K562 treated with DMSO at 1 percent for 24 hours (cell line): ENCODE results near the gene OGFOD1. TPM values are rescaled to one million over a fixed set of nuclear protein-coding genes. Genes with fewer than 3 reads are reported as not detected.

Experiments
- total RNA-seq: library from RNA; unstranded; fragments of 300-600 nt; gene quantifications from 2 replicates; pipeline ENCODE4 v1.2.3, GENCODE V29; 2022; ENCODE audit warnings: low read depth; ENCODE audit not compliant: insufficient read depth

The OGFOD1 gene
- 19.0 and 26.1 TPM in 2 replicates for total RNA-seq

DNA sequence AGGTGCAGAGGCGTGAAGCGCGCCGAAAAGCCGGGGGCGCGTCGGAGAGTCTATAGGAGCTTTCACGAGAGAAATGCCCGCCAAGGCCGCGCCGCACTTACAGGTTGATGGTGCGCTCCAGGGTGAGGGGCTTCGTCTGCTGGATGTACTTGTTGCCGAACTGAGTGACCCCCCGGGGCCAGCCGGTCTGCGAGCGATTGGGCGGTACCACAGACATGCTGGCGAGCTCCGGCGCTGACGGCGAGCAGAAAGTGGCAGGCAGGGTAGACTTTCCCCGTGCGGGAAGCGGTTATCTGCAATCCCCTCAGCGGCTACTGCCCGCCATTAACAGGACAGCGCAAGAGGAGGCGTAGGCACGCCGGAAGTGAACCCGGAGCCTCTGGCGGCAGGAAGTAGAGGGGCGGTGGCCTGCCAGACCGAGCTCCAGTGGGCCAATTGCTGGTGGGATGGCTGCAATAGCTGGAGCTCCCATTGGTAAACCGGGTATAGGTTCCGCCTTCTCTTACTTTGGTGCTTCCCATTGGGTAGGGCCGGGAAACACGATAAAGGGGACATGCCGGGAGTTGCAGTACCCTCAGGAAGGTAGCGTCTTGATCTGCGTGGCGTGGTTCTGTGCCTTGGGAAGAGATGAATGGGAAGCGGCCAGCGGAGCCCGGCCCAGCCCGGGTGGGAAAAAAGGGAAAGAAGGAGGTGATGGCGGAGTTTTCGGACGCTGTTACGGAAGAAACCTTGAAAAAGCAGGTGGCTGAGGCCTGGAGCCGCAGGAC, at the start of gene OGFOD1, which contains the start of gene NUDT21:
Gene OGFOD1 (plus strand): TSS at position 569 of the 767 bp plus-strand sequence. CDS start 59 bp downstream, at position 628.
Gene NUDT21 (minus strand): TSS at position 347 of the 767 bp plus-strand sequence. CDS start 130 bp downstream, at position 217.

DNA sequence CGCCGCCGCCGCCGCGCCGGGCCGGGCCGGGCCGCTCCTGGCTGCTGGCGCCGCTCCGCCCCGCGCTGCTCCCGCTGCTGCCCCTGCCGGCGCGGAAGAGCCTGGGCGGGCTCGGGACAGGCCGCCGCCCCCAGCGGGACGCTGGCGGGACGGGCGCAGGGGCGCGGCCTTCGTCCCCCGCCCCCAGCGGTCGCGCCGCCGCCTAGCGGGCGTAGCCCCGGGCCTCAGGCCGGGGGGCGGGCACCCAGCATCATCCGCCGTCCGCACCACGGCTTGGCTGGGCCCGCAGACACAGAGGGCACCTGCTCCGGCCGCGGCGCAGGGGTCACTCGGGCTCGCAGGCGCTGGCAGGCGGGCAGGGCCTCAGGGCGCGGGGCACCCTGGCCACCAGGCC, 25.9 kb upstream of the OGFOD1 start, which contains the start of gene AMFR:
Gene AMFR (minus strand): TSS at position 107 of the 394 bp plus-strand sequence. CDS start 218 bp downstream, outside the sequence.

DNA sequence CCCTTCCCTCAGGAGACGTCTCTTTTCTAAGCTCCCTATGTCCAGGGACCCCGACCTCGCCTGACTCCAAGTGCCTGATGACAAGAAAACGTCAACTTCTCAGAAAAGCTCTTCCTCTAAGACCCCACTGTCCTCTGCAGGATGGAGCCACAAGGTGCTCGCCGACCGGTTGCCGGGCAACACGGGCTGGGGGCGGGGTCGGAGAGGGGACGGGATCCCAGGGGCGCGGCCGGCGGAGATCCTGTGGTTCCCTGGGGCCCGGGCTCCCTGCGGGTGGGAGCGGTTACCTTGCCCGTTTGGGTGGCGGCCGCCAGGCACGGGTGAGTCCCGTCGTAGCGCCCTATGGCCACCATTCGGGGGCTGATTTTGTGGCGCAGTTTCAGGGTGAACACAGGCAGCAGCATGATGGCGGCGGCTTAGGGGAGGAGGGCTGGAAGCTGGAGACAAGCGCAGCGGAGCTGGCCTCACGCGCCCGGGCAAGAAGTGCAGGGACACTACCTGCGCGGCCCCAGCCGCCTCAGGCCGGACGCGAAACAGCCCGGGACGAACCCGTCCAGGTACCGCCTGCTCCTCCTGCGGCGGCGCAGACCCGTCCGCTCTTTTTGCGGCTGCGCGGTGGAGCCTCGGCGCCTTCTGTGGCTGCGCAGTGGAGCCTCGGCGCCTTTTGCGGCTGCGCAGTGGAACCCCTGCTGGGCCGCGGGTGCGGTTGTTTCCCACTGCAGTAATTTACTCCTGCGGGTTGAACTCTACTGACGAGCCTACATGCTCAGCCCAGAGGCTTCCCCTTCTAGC, 68.3 kb downstream of the OGFOD1 start, which contains the start of gene BBS2:
Gene BBS2 (minus strand): TSS at position 566 of the 792 bp plus-strand sequence. CDS start 162 bp downstream, at position 404.

Other genes starting within 250 kb of the OGFOD1 start
- gene AMFR, start 26.0 kb upstream of the OGFOD1 start, total RNA-seq: 103 and 111 TPM in 2 replicates
- gene NUDT21, start 222 bp upstream of the OGFOD1 start, total RNA-seq: 69.4 and 82.9 TPM in 2 replicates
- gene BBS2, start 68.5 kb downstream of the OGFOD1 start, total RNA-seq: 19.5 and 21.9 TPM in 2 replicates
- not detected in 2 replicates for gene MT4, start 113.5 kb downstream of the OGFOD1 start, total RNA-seq
- gene MT3, start 138.0 kb downstream of the OGFOD1 start, total RNA-seq: not detected in 2 replicates
- gene MT2A, start 157.0 kb downstream of the OGFOD1 start, total RNA-seq: 22.5 and 28.1 TPM in 2 replicates
- not detected in 2 replicates for gene MT1E, start 174.2 kb downstream of the OGFOD1 start, total RNA-seq
- not detected in 2 replicates for gene MT1M, start 181.1 kb downstream of the OGFOD1 start, total RNA-seq
- gene MT1A, start 187.1 kb downstream of the OGFOD1 start, total RNA-seq: not detected in 2 replicates
- not detected in 2 replicates for gene MT1B, start 200.3 kb downstream of the OGFOD1 start, total RNA-seq
- gene MT1F, start 206.4 kb downstream of the OGFOD1 start, total RNA-seq: not detected in 2 replicates
- gene MT1G, start 216.5 kb downstream of the OGFOD1 start, total RNA-seq: 2.8 TPM in 1 of 2 replicates, not detected in the other
- not detected in 2 replicates for gene MT1H, start 218.3 kb downstream of the OGFOD1 start, total RNA-seq
- 11.5 and 27.6 TPM in 2 replicates for gene MT1X, start 230.9 kb downstream of the OGFOD1 start, total RNA-seq